ENCODE results near the gene ANKRD39. TPM values are rescaled to one million over a fixed set of nuclear protein-coding genes. Genes with fewer than 3 reads are reported as not detected.

Gene ANKRD39
- total and polyA plus RNA-seq, 2 of the 4 experiments (the other 2 are of a cell fraction): 12.5 to 17.0 TPM

GRCh38 chr2:96859681-96860064, 1.9 kb upstream of the ANKRD39 start:
- Histone ChIP-seq H3K9me1 (ENCODE audit: insufficient read depth, low read length) (peaks cover 3% of the 10 kb centered on the region; the same call in 1 of the 2 replicates), H3K4me3 (ENCODE audit: insufficient read depth, low read depth, low read length) (no peak overlapping the region), H2BK120ac (ENCODE audit: low read depth, low read length) (no peak overlapping the region), H2AK5ac (ENCODE audit: low read depth, low read length) (no peak overlapping the region), H3K14ac (replicated peaks; ENCODE audit: low read depth, low read length) (no peak overlapping the region), H3K4me2 (ENCODE audit: low read depth, low read length) (no peak overlapping the region), H3K18ac (ENCODE audit: low read depth, low read length) (no peak overlapping the region), H3K9ac (ENCODE audit: low read depth, low read length) (no peak overlapping the region), H3K9me3 (ENCODE audit: control insufficient read depth, insufficient read depth, low read length) (no peaks in the 10 kb centered on the region), H3K23ac (ENCODE audit: low read depth, low read length) (no peak overlapping the region), H2BK5ac (ENCODE audit: low read depth, low read length, poor library complexity, severe bottlenecking) (no peak overlapping the region), H3K56ac (ENCODE audit: extremely low read depth, insufficient read depth, low read length) (no peak overlapping the region), H2BK15ac (ENCODE audit: low read depth, low read length) (no peak overlapping the region), H3K4ac (ENCODE audit: low read depth, low read length) (no peak overlapping the region), H4K5ac (ENCODE audit: low read depth, low read length) (no peak overlapping the region), H4K91ac (ENCODE audit: insufficient read depth, low read depth, low read length) (no peak overlapping the region), H3K27ac (ENCODE audit: insufficient read depth, low read length) (no peak overlapping the region), H2AFZ (replicated peaks; ENCODE audit: low read length, poor library complexity) (no peak overlapping the region), H3K79me1 (ENCODE audit: low read depth in 1 of 2, low read length in 2 of 2) (peaks cover 11 to 37% of the 10 kb centered on the region in 2 experiments), H3K36me3 (ENCODE audit: control insufficient read depth, insufficient read depth, low read length) (peaks cover 41% of the 10 kb centered on the region), H4K20me1 (ENCODE audit: insufficient read depth, low read length) (peaks cover 7% of the 10 kb centered on the region; the same call in 1 of the 2 replicates), H3K4me1 (ENCODE audit: control insufficient read depth, insufficient read depth, low read length) (peaks cover 12% of the 10 kb centered on the region), H4K8ac (ENCODE audit: low read depth in 2 of 2, low read length in 2 of 2) (no peak overlapping the region), H2BK20ac (ENCODE audit: low read depth, low read length) (no peak overlapping the region), H3K27me3 (ENCODE audit: control insufficient read depth, insufficient read depth, low read length) (no peaks in the 10 kb centered on the region), H2AK9ac (replicated peaks; ENCODE audit: low read depth, low read length, poor library complexity) (no peak overlapping the region)
- DNase-seq: no peak
- no TSS peak for BruUV-seq (replicated peaks)
- in situ Hi-C loops (cut with MboI; ENCODE audit: low sequenced_read_pairs) (loop anchor here (5.0 to 25.0 kb wide), 2 partner anchors 98 to 253 kb away; partner anchors contain the start of gene ANKRD36), intact Hi-C loops (cut with micrococcal nuclease) (no loop called here), dilution Hi-C loops (cut with HindIII; ENCODE audit: low sequenced_read_pairs, unreplicated experiment) (no loop called here)
- 80 to 100% methylated on average over 1 of the region's 4 CpGs for WGBS, 2 experiments (ENCODE audit: extremely low coverage in 2 of 2, insufficient read length in 1 of 2)
- ATAC-seq (ENCODE audit: low read depth): no peak
- ChIA-PET CTCF (no interaction called here), POLR2A (ENCODE audit: unreplicated experiment) (no interaction called here)
- no peak for TF ChIP-seq MAZ (IDR thresholded peaks at IDR 0.05; ENCODE audit: borderline replicate concordance, low read depth, low read length)
- no peak for TF ChIP-seq SMC3 (IDR thresholded peaks at IDR 0.05; ENCODE audit: low read depth, low read length)

Data from IMR-90 (cell line).